Activated CD8-positive, alpha-beta memory T cell treated with anti-CD3 and anti-CD28 coated beads, Interleukin-2, amount 50 U/mL, for 4 hours (primary cell): Measurements from ENCODE around the gene ZMIZ1.
"Not testable (repeated sequence)": the region's sequence is repeated elsewhere in the genome, so short reads cannot be mapped to it uniquely, and the experiment has no call there.

ENCODE experiments used
- DNase-seq: peaks from one replicate; pipeline ENCODE4 v3.0.0-alpha.2; 2020

The ZMIZ1 gene

GRCh38 chr10:79274279-79275104 lies 205.7 kb downstream of the ZMIZ1 start:
- no peak for DNase-seq

GRCh38 chr10:79275105-79275430 lies 206.3 kb downstream of the ZMIZ1 start:
- no peak for DNase-seq

DNA sequence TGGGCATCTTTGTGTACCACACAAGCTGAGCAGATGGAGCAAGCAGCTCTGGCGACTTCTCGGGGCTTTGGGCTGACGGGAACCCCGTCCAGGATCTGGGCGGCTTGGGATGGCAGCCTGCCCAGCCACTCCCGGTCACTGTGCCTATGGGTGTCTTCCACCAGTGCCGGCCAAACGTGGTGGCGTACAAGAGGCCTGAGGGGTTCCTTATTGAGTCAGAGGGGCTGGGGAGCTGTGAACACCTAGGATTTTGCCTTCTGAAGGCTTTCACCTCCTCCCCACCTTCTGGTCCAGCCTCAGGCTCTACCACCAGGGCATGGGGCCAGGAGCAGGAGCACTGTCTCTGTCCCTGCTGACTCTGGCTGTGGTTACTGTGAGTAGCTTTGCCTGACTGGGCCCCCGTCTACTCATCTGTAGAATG lies 206.7 kb downstream of the ZMIZ1 start:
- no peak for DNase-seq

DNA sequence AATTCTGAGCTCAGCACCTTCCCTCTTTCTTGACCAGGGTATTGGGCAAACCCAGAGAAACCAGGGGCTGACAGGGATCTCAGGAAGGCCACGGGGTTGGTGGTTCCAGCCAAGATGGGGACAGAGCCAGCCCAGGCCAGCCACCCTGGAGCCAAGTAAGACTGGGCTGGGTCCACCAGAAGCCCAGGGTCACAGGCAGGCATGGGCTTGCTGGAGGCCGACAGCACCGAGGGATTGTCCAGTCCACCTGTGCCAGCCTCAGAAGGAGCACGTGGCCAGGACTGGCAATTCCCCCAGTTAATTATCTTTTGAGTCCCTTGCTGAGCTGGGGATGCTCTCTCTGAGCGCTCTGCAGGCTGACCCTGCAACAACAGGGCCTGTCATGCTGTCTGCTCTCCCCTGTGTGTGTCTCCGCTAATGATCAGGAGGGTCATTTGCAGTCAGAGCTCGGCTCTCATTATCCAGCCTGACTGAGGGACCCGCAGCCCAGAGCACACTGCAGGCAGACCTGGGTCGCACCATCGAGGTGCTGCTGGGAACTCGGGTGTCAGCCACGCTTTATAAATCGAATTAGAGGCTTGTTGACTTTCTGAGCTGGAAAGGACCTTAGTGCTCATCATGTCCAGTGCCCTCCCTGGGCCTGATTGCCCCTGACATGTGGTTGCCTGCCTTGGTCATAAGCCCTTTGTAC lies 209.0 kb downstream of the ZMIZ1 start:
- DNase-seq = no peak

- not testable (repeated sequence) for DNase-seq
These were observed 210.3 kb downstream of the ZMIZ1 start for GRCh38 chr10:79279047-79279446.

- no peak for DNase-seq
These were observed 212.2 kb downstream of the ZMIZ1 start for GRCh38 chr10:79280956-79281355.

DNA sequence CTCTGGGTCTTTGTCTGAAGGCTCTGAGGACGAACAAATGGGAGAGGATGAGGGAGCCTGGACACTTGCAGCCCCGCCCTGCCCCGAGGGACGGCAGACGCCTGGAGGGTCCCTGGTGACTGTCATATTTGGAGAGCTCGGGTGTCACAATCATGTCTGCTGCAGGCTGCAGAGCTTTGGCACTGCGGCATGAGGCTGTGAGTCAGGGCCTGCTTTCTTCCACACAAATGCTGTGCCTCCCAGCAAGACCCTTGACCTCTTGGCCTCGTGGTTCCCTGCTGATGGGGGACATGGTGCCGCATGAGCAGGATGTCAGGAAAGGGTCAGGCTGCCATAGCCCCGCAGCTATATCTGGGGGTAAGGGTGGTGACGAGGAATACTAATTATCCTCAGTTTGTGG lies 213.6 kb downstream of the ZMIZ1 start:
- no peak for DNase-seq

- DNase-seq = no peak
These were observed 214.8 kb downstream of the ZMIZ1 start for GRCh38 chr10:79283616-79284015.

DNA sequence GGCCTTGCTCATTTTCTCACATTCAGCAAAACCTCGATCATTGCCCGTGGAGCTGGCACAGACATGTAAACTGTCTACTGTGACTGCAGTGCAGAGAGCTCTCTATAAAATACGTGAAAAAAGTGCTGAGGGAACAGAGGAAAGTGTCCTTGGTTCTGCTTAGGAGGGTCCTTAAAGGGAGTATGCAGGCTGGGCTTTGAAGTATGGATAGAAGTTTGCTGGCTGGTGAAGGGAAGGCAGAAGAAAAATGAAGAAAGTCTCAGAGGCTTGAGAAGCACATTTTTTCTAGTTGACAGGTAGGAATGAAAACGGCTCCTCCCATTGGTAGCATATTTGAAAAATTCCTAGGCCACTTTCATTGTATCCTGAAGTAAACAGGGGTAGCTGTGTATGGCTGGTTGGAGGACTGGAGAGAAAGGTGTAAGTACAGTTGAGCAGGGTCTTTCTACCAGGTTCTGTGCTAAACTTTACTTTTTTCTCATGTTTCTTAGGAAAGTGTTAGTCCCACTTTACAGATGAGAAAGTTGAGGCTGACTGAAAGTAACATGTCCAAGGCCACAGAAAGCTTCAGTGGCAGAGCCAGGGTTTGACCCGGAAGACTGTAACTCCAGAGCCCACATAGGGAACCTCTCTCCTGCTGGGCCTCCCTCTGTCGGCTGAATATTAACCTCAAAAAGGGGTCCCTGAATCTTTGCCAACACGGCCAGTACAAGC lies 215.5 kb downstream of the ZMIZ1 start:
- DNase-seq = no peak

DNA sequence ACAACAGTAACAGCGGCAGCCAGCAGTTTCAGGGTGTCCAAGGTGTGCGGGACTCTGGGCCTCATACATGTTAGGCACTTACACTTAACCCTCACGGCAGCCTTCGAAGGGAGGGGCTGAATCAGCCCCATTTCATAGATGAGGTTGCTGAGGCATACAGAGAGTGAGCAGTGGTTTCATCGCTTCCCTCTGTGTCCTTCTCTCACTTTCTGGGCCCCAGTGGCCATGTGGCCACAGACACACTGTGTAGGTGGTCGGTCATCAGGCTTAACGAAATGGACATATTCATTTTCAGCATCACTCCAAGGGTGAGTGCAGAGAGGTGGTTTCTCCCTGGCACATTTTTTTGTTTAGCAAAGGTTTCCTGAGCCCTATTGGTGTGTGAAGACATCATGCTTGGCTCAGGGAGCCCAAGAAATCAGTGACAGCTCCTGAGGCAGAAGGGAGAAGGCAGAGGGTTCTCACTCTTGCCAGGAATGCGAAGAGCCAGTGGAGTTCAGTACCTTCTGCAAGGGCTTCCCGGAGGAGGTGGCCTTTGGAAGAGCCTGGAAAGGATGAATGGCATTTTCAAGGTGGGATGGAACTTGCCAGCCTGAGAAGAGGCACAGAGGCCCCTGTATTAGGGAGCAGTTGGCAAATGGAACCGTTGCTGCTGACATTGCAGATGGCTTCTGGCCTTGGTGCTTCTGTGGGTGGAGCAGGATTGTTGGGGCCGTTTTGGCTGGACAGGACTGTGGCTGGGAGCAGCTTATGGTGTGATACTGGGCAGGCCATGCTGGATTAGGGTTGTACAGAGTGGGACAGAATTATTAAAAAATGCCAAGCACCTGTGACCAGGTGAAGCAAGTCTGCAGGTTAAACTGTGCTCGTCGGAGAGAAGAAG lies 216.8 kb downstream of the ZMIZ1 start:
- no peak for DNase-seq

DNA sequence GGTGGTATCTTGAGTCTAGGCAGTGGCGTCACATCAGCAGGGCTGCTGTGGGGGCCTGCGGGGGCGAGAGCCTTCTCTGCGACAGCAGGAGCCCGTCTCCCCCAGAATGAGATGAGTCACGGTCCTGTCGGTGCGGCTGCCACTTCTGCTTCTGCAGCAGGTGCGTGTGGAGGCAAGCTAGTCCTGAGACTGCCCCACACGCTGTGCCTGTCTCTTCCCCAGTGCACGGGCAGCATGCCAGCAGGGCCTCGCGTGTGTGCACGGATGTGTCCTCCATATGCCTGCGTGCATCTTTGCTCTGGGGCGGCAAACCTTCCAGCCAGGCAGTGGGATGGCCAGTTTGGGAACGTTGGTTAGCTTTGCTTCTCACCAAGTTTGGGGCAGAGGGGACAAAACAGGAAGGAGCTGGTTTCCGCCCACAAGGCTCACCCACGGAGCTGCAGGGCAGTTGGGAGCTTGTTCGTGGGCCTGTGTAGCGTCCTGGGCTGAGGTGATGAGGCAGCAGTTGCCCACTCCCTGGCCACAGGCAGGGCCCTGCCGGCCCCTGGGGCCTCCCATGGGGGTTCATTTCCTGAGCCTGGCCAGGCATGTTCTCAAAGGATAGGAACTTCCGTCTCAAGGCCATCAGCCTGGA lies 217.7 kb downstream of the ZMIZ1 start:
- peak; percentile 85 for DNase-seq

DNA sequence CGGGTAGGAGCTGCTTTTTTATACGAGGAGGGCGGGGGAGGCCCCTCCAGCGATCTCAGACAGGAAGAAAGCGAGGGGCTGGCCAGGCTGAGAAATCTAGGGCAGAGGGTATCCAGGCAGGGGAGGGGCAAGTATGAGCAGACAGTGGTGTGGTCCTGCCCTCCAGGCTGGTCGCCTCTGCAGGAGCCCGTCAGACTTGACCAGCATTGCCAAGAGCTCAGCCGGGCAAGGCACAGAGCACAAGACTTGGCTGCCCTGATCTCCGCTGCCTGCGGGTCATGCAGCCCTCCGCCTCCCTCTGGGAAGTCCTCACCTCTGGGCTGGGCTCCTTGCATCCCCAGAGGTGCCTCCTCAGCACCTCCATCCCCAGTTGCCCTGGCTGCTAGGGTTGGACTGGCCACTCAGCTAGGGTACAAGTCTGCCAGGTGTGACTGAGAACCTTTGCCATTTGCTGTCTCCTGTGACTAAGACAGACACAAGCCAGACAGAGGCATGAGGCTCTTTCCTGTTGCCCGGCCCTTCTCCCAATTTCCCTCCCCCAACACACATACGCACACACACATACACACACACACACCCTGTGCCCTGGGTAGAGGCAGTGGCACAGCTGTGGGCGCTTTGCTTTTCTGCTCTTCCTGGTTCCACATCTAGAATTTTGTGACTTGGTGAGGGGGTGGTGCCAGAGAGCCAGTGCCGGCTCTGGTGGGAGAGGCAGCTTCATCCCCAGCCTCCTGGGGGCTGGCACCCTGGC lies 219.4 kb downstream of the ZMIZ1 start:
- no peak for DNase-seq

GRCh38 chr10:79289801-79290200 lies 221.0 kb downstream of the ZMIZ1 start:
- DNase-seq = no peak

GRCh38 chr10:79292026-79292766 lies 223.4 kb downstream of the ZMIZ1 start:
- DNase-seq = no peak

DNA sequence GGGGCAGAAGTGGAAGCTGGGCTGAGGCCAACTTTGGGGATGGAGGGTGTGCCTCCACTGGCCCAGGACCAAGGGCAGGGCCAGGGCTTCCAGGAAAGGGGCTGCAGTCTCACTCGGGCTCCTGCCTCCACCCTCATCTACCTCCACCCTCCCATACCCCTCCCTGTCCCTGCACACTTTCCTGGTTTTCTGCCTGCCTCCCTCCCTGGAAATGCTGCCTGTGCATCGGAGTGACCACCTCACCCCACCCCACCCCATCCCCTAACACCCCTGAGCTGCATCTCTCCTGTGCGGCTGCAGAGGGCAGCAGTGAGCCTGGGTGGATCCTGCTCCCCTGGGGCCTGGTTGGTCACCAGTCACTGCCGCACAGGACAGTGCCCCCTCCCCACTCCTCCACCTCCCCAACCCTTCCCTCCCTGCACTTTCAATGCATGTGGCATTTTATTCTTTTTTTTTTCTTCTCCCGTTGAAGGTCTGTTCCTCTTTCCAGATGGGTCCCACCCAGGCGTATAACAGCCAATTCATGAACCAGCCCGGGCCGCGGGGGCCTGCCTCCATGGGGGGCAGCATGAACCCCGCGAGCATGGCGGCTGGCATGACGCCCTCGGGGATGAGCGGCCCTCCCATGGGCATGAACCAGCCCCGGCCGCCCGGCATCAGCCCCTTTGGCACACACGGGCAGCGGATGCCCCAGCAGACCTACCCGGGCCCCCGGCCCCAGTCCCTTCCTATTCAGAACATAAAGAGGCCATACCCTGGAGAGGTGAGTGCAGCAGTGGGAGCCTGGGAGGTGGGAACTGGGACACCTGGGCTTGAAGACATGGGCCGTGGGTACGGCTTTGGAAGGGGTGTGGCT lies 224.4 kb downstream of the ZMIZ1 start:
- DNase-seq = peak; percentile 41

DNA sequence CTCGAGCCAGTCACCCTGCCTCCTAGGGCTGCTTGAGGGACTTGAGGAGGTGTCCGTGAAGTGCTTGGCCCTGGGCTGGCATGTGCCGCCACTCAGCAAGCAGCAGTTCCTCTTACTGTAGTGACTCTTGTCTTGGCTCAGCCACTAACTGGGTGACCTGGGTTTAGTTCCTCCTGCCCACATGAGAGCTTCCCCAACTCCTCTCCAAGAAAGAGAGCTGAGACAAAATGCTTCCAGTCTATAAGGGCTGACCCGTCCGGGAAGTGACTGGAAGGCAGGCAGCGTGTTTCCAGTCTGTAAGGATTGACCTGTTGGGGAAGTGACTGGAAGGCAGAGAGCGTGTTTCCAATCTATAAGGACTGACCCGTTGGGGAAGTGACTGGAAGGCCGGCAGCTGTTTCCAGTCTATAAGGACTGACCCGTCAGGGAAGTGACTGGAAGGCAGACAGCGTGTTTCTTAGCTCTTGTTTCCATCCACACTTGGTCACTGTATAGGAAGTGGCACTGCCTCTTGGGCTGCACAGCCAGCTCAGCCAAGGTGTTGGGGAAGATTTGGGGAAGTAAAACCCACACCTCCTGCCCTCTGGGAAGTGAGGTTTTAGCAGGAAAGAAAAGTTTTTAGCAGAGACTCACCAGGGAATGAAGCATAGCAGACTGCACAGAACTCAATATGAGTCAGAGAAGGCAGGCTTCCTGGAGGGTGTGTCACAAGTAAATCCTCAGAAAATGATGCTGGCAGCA lies 225.2 kb downstream of the ZMIZ1 start:
- no peak for DNase-seq

DNA sequence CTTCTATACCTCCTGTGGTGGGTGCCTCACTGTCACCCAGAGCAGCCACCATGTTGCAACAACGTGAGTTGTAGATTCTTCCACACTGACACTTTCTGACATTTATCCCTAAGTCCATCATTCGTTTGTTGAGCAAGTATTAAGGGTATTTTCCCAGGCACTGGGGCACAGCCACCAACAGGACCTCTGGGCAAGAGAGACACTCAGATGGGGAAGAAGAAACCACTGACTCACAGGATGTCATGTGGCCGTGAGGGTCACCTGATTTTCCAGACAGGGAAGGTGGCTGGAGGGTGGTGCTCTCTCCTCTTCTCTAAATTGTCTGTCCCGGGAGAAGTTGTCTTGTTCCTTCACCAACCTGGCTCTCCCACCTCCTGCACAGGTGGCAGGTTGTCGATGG lies 226.8 kb downstream of the ZMIZ1 start:
- no peak for DNase-seq

DNA sequence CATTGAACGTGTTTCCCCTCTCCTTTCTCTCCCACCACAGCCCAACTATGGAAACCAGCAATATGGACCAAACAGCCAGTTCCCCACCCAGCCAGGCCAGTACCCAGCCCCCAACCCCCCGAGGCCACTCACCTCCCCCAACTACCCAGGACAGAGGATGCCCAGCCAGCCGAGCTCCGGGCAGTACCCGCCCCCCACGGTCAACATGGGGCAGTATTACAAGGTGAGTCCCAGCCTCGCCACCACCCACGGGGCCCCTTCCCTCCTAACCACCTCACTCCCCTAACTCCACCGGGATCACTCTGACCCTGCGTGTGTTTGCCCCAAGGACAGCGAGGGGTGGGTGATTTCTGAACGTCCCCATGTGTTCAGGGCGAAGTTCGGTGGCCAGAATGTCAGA lies 227.7 kb downstream of the ZMIZ1 start:
- DNase-seq = no peak
